H1 (cell line): ENCODE results near the gene CNDP1. TPM values are rescaled to one million over a fixed set of nuclear protein-coding genes. Genes with fewer than 3 reads are reported as not detected.

ENCODE experiments used
- CTCF ChIA-PET: fragments of 300-600 bp; sonication (Branson Sonifier 250); formaldehyde crosslinking; loops from one replicate; lab custom pipeline; 2021; ENCODE audit not compliant: partially characterized antibody; lab: Charles Lee
- POLR2A ChIA-PET: fragments of 300-600 bp; sonication (Branson Sonifier 250); formaldehyde crosslinking; loops from one replicate; lab custom pipeline; 2021; ENCODE audit warnings: inconsistent platforms; ENCODE audit not compliant: partially characterized antibody; lab: Charles Lee
- DNase-seq, 2 experiments: peaks; one replicate each; pipeline versions ENCODE4 v3.0.0 to v3.0.0-alpha.2; 2010 to 2022; ENCODE audit warnings: low spot score in 2 of 2, low read depth in 1 of 2, mixed read lengths in 1 of 2
- FAIRE-seq: peaks from 2 replicates; lab custom pipeline; 2011; peaks lifted over from hg19 to GRCh38; lab: Jason Lieb, UNC
- H2AFZ ChIP-seq: 2 replicates; pipeline ENCODE4 v1.8.1; 2012; ENCODE audit warnings: low read length, inconsistent platforms
- H2AK5ac ChIP-seq: 2 replicates; pipeline ENCODE4 v1.6.1; 2013; ENCODE audit warnings: low read depth, low read length
- H2BK120ac ChIP-seq: replicated peaks from 2 replicates; pipeline ENCODE3; 2013; ENCODE audit warnings: low read depth, low read length, inconsistent platforms
- H2BK12ac ChIP-seq: 2 replicates; pipeline ENCODE4 v1.6.1; 2013; ENCODE audit warnings: low read depth, low read length
- H2BK15ac ChIP-seq: 2 replicates; pipeline ENCODE4 v1.6.1; 2013; ENCODE audit warnings: low read length
- H2BK20ac ChIP-seq: 2 replicates; pipeline ENCODE4 v1.6.1; 2013; ENCODE audit warnings: low read length
- H2BK5ac ChIP-seq: 2 replicates; pipeline ENCODE4 v1.6.1; 2013; ENCODE audit warnings: low read depth, low read length
- H3K14ac ChIP-seq: 2 replicates; pipeline ENCODE4 v1.6.1; 2013; ENCODE audit warnings: inconsistent platforms; ENCODE audit not compliant: insufficient read length
- H3K18ac ChIP-seq: 2 replicates; pipeline ENCODE4 v1.6.1; 2013; ENCODE audit warnings: low read length; ENCODE audit errors: extremely low read depth
- H3K23ac ChIP-seq: 2 replicates; pipeline ENCODE4 v1.6.1; 2013; ENCODE audit warnings: inconsistent platforms; ENCODE audit not compliant: insufficient read length
- H3K23me2 ChIP-seq: 2 replicates; pipeline ENCODE4 v1.6.1; 2013; ENCODE audit warnings: low read depth, low read length
- H3K27ac ChIP-seq: 2 replicates; pipeline ENCODE4 v1.6.1; 2011; ENCODE audit warnings: low read depth, low read length, inconsistent platforms
- H3K27me3 ChIP-seq, 4 experiments: replicated peaks in 1 of 4; 1 replicate in 1 of 4; 2 replicates in 3 of 4; pipeline versions ENCODE4 v1.6.1 to v1.8.1; 2011 to 2013; ENCODE audit warnings: low read length in 3 of 4, mild to moderate bottlenecking in 3 of 4, inconsistent platforms in 2 of 4, mixed read lengths in 2 of 4, moderate library complexity in 1 of 4; ENCODE audit not compliant: control insufficient read depth in 3 of 4, insufficient read depth in 3 of 4; ENCODE audit errors: extremely low read depth in 1 of 4
- H3K36me3 ChIP-seq, 4 experiments: 2 replicates each; pipeline versions ENCODE4 v1.6.1 to v1.8.1; 2011 to 2013; ENCODE audit warnings: mild to moderate bottlenecking in 4 of 4, low read length in 3 of 4, moderate library complexity in 2 of 4, control low read depth in 1 of 4, inconsistent platforms in 1 of 4; ENCODE audit not compliant: insufficient read depth in 4 of 4, control insufficient read depth in 2 of 4
- H3K4ac ChIP-seq: replicated peaks from 2 replicates; pipeline ENCODE3; 2013; ENCODE audit warnings: low read length, low read depth, mixed read lengths, inconsistent platforms; ENCODE audit not compliant: insufficient read length
- H3K4me1 ChIP-seq, 4 experiments: replicated peaks in 1 of 4; 1 replicate in 1 of 4; 2 replicates in 3 of 4; pipeline versions ENCODE4 v1.6.1 to v1.8.1; 2011 to 2013; ENCODE audit warnings: low read length in 3 of 4, inconsistent platforms in 2 of 4, mixed read lengths in 1 of 4; ENCODE audit not compliant: insufficient read depth in 4 of 4, control insufficient read depth in 3 of 4
- H3K4me2 ChIP-seq, 2 experiments: 2 replicates each; pipeline versions ENCODE4 v1.6.1 to v1.8.1; 2011 to 2013; ENCODE audit warnings: low read depth in 2 of 2, low read length in 2 of 2, control low read depth in 1 of 2, inconsistent platforms in 1 of 2, mild to moderate bottlenecking in 1 of 2; ENCODE audit not compliant: insufficient read depth in 1 of 2
- H3K4me3 ChIP-seq, 4 experiments: fragments of 200-600, 300-600 bp in 1 of 4; sonication (generic), shearing (Covaris generic), sonication (Bioruptor Twin) in 1 of 4; 2 replicates each; pipeline versions ENCODE4 v1.5.1 to v1.8.1; 2011 to 2016; ENCODE audit warnings: low read length in 4 of 4, low read depth in 3 of 4, control low read depth in 2 of 4, inconsistent platforms in 2 of 4, mild to moderate bottlenecking in 2 of 4, mixed read lengths in 1 of 4, moderate library complexity in 1 of 4; ENCODE audit not compliant: insufficient read depth in 2 of 4; ENCODE audit errors: extremely low read depth in 1 of 4
- H3K56ac ChIP-seq: replicated peaks from 2 replicates; pipeline ENCODE3; 2013; ENCODE audit warnings: low read depth, mild to moderate bottlenecking, mixed read lengths, low read length, inconsistent platforms; ENCODE audit not compliant: insufficient read length
- H3K79me1 ChIP-seq: 2 replicates; pipeline ENCODE4 v1.6.1; 2013; ENCODE audit warnings: low read depth, low read length, control low read depth
- H3K79me2 ChIP-seq, 2 experiments: 2 replicates each; pipeline versions ENCODE4 v1.6.1 to v1.8.1; 2012 to 2013; ENCODE audit warnings: low read length in 2 of 2, mild to moderate bottlenecking in 2 of 2, inconsistent platforms in 1 of 2; ENCODE audit not compliant: insufficient read depth in 2 of 2, control insufficient read depth in 1 of 2
- H3K9ac ChIP-seq, 4 experiments: replicated peaks in 1 of 4; 1 replicate in 1 of 4; 2 replicates in 3 of 4; pipeline versions ENCODE4 v1.6.1 to v1.8.1; 2011 to 2013; ENCODE audit warnings: low read depth in 3 of 4, low read length in 3 of 4, control low read depth in 2 of 4, mild to moderate bottlenecking in 2 of 4, moderate library complexity in 2 of 4, inconsistent platforms in 1 of 4; ENCODE audit errors: extremely low read depth in 1 of 4
- H3K9me3 ChIP-seq, 2 experiments: 2 replicates each; pipeline versions ENCODE4 v1.6.1 to v1.8.1; 2012 to 2013; ENCODE audit warnings: mild to moderate bottlenecking in 2 of 2, moderate library complexity in 2 of 2, control low read depth in 1 of 2, inconsistent platforms in 1 of 2, low read depth in 1 of 2, low read length in 1 of 2, mixed read lengths in 1 of 2; ENCODE audit not compliant: insufficient read depth in 2 of 2
- H4K20me1 ChIP-seq, 2 experiments: replicated peaks in 1 of 2; 2 replicates each; pipeline versions ENCODE3 to v1.8.1; 2011 to 2013; ENCODE audit warnings: inconsistent platforms in 2 of 2, low read length in 2 of 2, mild to moderate bottlenecking in 1 of 2; ENCODE audit not compliant: insufficient read depth in 2 of 2, control insufficient read depth in 1 of 2
- H4K5ac ChIP-seq: 2 replicates; pipeline ENCODE4 v1.6.1; 2013; ENCODE audit warnings: low read length, low read depth, mixed read lengths, inconsistent platforms; ENCODE audit not compliant: insufficient read length
- H4K8ac ChIP-seq: 2 replicates; pipeline ENCODE4 v1.8.0; 2013; ENCODE audit warnings: mild to moderate bottlenecking, moderate library complexity, low read length, inconsistent platforms; ENCODE audit not compliant: insufficient read depth; ENCODE audit errors: extremely low read depth
- H4K91ac ChIP-seq: replicated peaks from 2 replicates; pipeline ENCODE3; 2013; ENCODE audit warnings: low read length, mixed read lengths, inconsistent platforms; ENCODE audit not compliant: insufficient read length
- ATF3 ChIP-seq: IDR thresholded peaks from 2 replicates; pipeline ENCODE4 v1.6.1; 2011; ENCODE audit warnings: low read depth, mild to moderate bottlenecking, low read length; ENCODE audit not compliant: insufficient read depth
- CBX5 ChIP-seq: fragments of 300-800, 300-1000 bp; sonication (generic); IDR thresholded peaks from 2 replicates; pipeline ENCODE4 v1.7.1; 2016; ENCODE audit warnings: antibody characterized with exemption, low read length, low read depth
- CTBP2 ChIP-seq: IDR thresholded peaks from 2 replicates; pipeline ENCODE4 v1.7.0; 2011; ENCODE audit warnings: borderline replicate concordance, mild to moderate bottlenecking, moderate library complexity, mixed read lengths, low read length; ENCODE audit not compliant: insufficient read depth, insufficient read length
- FOSL1 ChIP-seq: IDR thresholded peaks from 2 replicates; pipeline ENCODE4 v1.6.1; 2011; ENCODE audit warnings: mild to moderate bottlenecking, low read depth, low read length, moderate library complexity; ENCODE audit not compliant: insufficient read depth
- GTF2F1 ChIP-seq: IDR thresholded peaks from 2 replicates; pipeline ENCODE4 v1.6.1; 2012; ENCODE audit warnings: low read depth, low read length, improper control_type of control experiment, borderline replicate concordance
- KDM4A ChIP-seq: IDR thresholded peaks from one replicate; pipeline ENCODE4 v1.7.1; 2012; ENCODE audit warnings: low read depth, mild to moderate bottlenecking, moderate library complexity, low read length, inconsistent platforms; ENCODE audit not compliant: severe bottlenecking
- RBBP5 ChIP-seq: IDR thresholded peaks from 2 replicates; pipeline ENCODE4 v1.7.1; 2012; ENCODE audit warnings: low read depth, mild to moderate bottlenecking, inconsistent platforms, low read length, moderate library complexity, borderline replicate concordance
- SAP30 ChIP-seq: fragments of 300-600 bp; sonication (generic); IDR thresholded peaks from 2 replicates; pipeline ENCODE4 v1.7.1; 2012; ENCODE audit warnings: low read length, moderate library complexity, mild to moderate bottlenecking, inconsistent platforms; ENCODE audit not compliant: insufficient read depth, insufficient replicate concordance
- SP1 ChIP-seq: IDR thresholded peaks from 2 replicates; pipeline ENCODE4 v1.6.1; 2011; ENCODE audit warnings: low read depth, low read length
- SP4 ChIP-seq: IDR thresholded peaks from 2 replicates; pipeline ENCODE4 v1.6.1; 2012; ENCODE audit warnings: low read length, inconsistent platforms
- SUZ12 ChIP-seq: fragments of 200-600 bp; sonication (generic); IDR thresholded peaks from 2 replicates; pipeline ENCODE4 v1.6.1; 2012; ENCODE audit warnings: mild to moderate bottlenecking, inconsistent platforms, low read length, moderate library complexity, mixed read lengths
- TAF1 ChIP-seq: IDR thresholded peaks from 2 replicates; pipeline ENCODE4 v1.6.1; 2011; ENCODE audit warnings: mild to moderate bottlenecking, low read depth, low read length
- TBP ChIP-seq: IDR thresholded peaks from 2 replicates; pipeline ENCODE4 v1.6.1; 2011; ENCODE audit warnings: low read depth, low read length, improper control_type of control experiment
- ZNF274 ChIP-seq: IDR thresholded peaks from 2 replicates; pipeline ENCODE4 v1.7.0; 2012; ENCODE audit warnings: low read length, borderline replicate concordance; ENCODE audit errors: extremely low read depth
- WGBS, 2 experiments: shearing (Covaris generic) in 1 of 2; methylation state at CpG; one replicate each; pipeline versions ENCODE4 v1.1.6 to v1.1.7; 2013 to 2015; ENCODE audit warnings: low lambda C conversion rate in 2 of 2, mixed read lengths in 2 of 2, inconsistent platforms in 1 of 2, low coverage in 1 of 2, missing lambda C conversion rate in 1 of 2; ENCODE audit not compliant: insufficient replicate concordance in 2 of 2, insufficient coverage in 1 of 2, insufficient read length in 1 of 2; ENCODE audit errors: extremely low coverage in 1 of 2, missing lambda C conversion rate in 1 of 2; 5-methylcytosine and 5-hydroxymethylcytosine counted together
- polyA plus RNA-seq, 7 experiments: library from polyadenylated mRNA; depleted of rRNA in 3 of 7; stranded (reverse) in 5 of 7; unstranded in 2 of 7; fragments of >200 nt in 5 of 7; fragments of 200-250 nt in 2 of 7; gene quantifications; 1 replicate in 5 of 7; 2 replicates in 1 of 7; 4 replicates in 1 of 7; pipeline versions ENCODE4 v1.2.1 to v1.2.3, GENCODE V29; 2011 to 2013; ENCODE audit warnings: missing spikeins in 2 of 7, mixed read lengths in 2 of 7
- total RNA-seq: library from RNA; stranded (reverse); fragmentation: NEBNext Ultra II Directional; extraction: Animal tissue kit (Norgen Biotek cat#: 25700); gene quantifications from 2 replicates; pipeline ENCODE4 v1.2.1, GENCODE V29; 2021

CNDP1 gene
- total and polyA plus RNA-seq, 2 of the 8 experiments (the other 6 are each of a cell fraction or from before 2014, with no cell fraction given) = 0.09 TPM; not detected in 1

DNA sequence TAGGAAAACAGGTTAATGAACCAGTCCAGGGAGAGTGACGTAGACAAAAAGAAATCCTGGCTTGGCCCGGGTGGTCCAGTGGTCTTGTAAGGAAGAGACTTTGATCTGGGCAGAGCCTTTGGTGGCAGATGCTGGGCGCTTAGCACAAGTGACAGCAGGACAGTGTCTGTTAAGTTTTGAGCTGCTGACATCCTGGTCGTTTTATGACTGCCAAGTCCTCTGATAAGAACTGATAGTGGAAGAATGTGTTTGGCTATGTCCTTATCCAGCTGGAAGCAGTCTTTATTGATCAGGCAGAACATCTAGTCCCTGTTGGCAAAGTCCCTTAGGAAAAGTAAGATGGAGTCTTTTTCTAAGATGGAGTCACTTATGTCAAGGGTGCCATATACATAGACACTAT, 36.0 kb downstream of the CNDP1 start:
- Histone ChIP-seq H3K36me3 (no peaks in the 10 kb centered on the region), H2BK12ac (no peak overlapping the region), H3K27me3 (no peaks in the 10 kb centered on the region), H2BK5ac (no peak overlapping the region), H3K56ac (no peak overlapping the region), H4K8ac (no peak overlapping the region), H3K18ac (no peak overlapping the region), H2BK20ac (no peak overlapping the region), H3K4me3 (no peak overlapping the region), H2BK120ac (no peak overlapping the region), H3K79me2 (no peaks in the 10 kb centered on the region), H2AK5ac (no peak overlapping the region), H3K9me3 (peaks cover 9 to 19% of the 10 kb centered on the region in 2 experiments), H3K14ac (no peak overlapping the region), H3K4me2 (no peak overlapping the region), H3K23me2 (peaks cover 5% of the 10 kb centered on the region; the same call in 1 of the 2 replicates), H2BK15ac (no peak overlapping the region), H3K27ac (no peak overlapping the region), H3K79me1 (no peaks in the 10 kb centered on the region), H3K23ac (no peak overlapping the region), H3K9ac (no peak overlapping the region), H4K20me1 (peaks cover 0 to 2% of the 10 kb centered on the region in 2 experiments), H4K91ac (no peak overlapping the region), H3K4ac (no peak overlapping the region), H3K4me1 (no peaks in the 10 kb centered on the region), H2AFZ (no peak overlapping the region), H4K5ac (no peak overlapping the region)
- FAIRE-seq (no peak), DNase-seq (no peak)
- POLR2A ChIA-PET = no interaction called here
- CTCF ChIA-PET = interaction anchor here (1.2 to 2.1 kb wide), 2 partner anchors 12 to 18 kb away, joined by 3 to 11 read pairs; no protein-coding TSS in a partner anchor
- WGBS, 2 experiments = 82% methylated on average over 4 of the region's 4 CpGs; no CpG with 5 or more reads in 1 of the 2 experiments
- TF ChIP-seq ZNF274 = no peak
- no peak for TF ChIP-seq SAP30
- no peak for TF ChIP-seq CTBP2
- no peak for TF ChIP-seq TAF1
- TF ChIP-seq SP4 = no peak
- TF ChIP-seq TBP = no peak
- TF ChIP-seq CBX5 = no peak
- no peak for TF ChIP-seq GTF2F1
- no peak for TF ChIP-seq FOSL1
- no peak for TF ChIP-seq SP1
- no peak for TF ChIP-seq KDM4A
- no peak for TF ChIP-seq RBBP5
- no peak for TF ChIP-seq SUZ12
- no peak for TF ChIP-seq ATF3
